Adipose tissue (tissue), 3 donors: ENCODE measurements around the gene MESD. TPM values are rescaled to one million over a fixed set of nuclear protein-coding genes. Genes with fewer than 3 reads are reported as not detected.

Experiments used
- H3K27ac ChIP-seq: one replicate; pipeline ENCODE4 v1.5.1; 2013; ENCODE audit warnings: low read depth, low read length
- WGBS, 3 donors: extraction: QIAGEN DNeasy Blood & Tissue Kit; methylation state at CpG; one replicate each; pipeline ENCODE4 v1.1.7; 2013; 5-methylcytosine and 5-hydroxymethylcytosine counted together
- polyA plus RNA-seq, 3 donors: library from polyadenylated mRNA; stranded (reverse); fragments of 200-250 nt; gene quantifications; one replicate each; pipeline ENCODE4 v1.2.3, GENCODE V29; 2013
- donor health status: healthy with polysubstance abuse.
- donor health status: Bipolar disorder and iron deficiency.
- donor health status: healthy.

The MESD gene
- polyA plus RNA-seq, 3 donors, result 10.7 to 14.1 (median 12.7) TPM

GRCh38 chr15:80929689-80930088 is 59.9 kb downstream of the MESD start:
- whole genome bisulfite sequencing, 3 donors, result 88 to 94% (median 92%) methylated on average over 4 of the region's 4 CpGs
- no peak overlapping the region for H3K27ac ChIP-seq

GRCh38 chr15:80929225-80929624 is 60.4 kb downstream of the MESD start:
- no peak overlapping the region for H3K27ac ChIP-seq
- WGBS, 3 donors, result 94 to 97% (median 97%) methylated on average over 4 of the region's 4 CpGs

- H3K27ac ChIP-seq, result no peak overlapping the region
- 88 to 93% (median 92%) methylated on average over 3 of the region's 3 CpGs for WGBS, 3 donors
These were observed 63.5 kb downstream of the MESD start for GRCh38 chr15:80926126-80926525.

- WGBS, 3 donors, result 92 to 97% (median 96%) methylated on average over 17 of the region's 17 CpGs
- no peak overlapping the region for H3K27ac ChIP-seq
These were observed 64.0 kb downstream of the MESD start for GRCh38 chr15:80925597-80926059.

- H3K27ac ChIP-seq, result no peak overlapping the region
- 85 to 97% (median 96%) methylated on average over 4 of the region's 4 CpGs for WGBS, 3 donors
These were observed 65.3 kb downstream of the MESD start for GRCh38 chr15:80924278-80924677.

GRCh38 chr15:80923668-80924067 is 66.0 kb downstream of the MESD start:
- H3K27ac ChIP-seq, result no peak overlapping the region
- WGBS, 3 donors, result 92 to 98% (median 95%) methylated on average over 6 of the region's 6 CpGs

GRCh38 chr15:80921736-80922410 is 67.7 kb downstream of the MESD start:
- no peak overlapping the region for H3K27ac ChIP-seq
- WGBS, 3 donors, result 93 to 96% (median 95%) methylated on average over 20 of the region's 20 CpGs

- 64 to 91% (median 65%) methylated on average over 5 of the region's 5 CpGs for WGBS, 3 donors
- H3K27ac ChIP-seq, result no peak overlapping the region
These were observed 69.3 kb downstream of the MESD start for GRCh38 chr15:80920271-80920699.

- no peak overlapping the region for H3K27ac ChIP-seq
- WGBS, 3 donors, result 93 to 94% (median 93%) methylated on average over 5 of the region's 5 CpGs
These were observed 71.3 kb downstream of the MESD start for GRCh38 chr15:80918196-80918783.

- WGBS, 3 donors, result 72 to 85% (median 74%) methylated on average over 7 of the region's 7 CpGs
These were observed 73.6 kb downstream of the MESD start for GRCh38 chr15:80916056-80916455.

GRCh38 chr15:80915472-80915871 is 74.1 kb downstream of the MESD start:
- WGBS, 3 donors, result 73 to 87% (median 79%) methylated on average over 3 of the region's 3 CpGs
- no peak overlapping the region for H3K27ac ChIP-seq

More at GRCh38 chr15:80916056-80916455, 73.6 kb downstream of the MESD start:
- no peak overlapping the region for H3K27ac ChIP-seq

- 89 to 96% (median 94%) methylated on average over 5 of the region's 5 CpGs for WGBS, 3 donors
- H3K27ac ChIP-seq, result no peak overlapping the region
These were observed 76.1 kb downstream of the MESD start for GRCh38 chr15:80913541-80913940.

- 88 to 94% (median 91%) methylated on average over 6 of the region's 6 CpGs for WGBS, 3 donors
- no peak overlapping the region for H3K27ac ChIP-seq
These were observed 76.9 kb downstream of the MESD start for GRCh38 chr15:80912673-80913072.

- 94 to 100% (median 100%) methylated on average over 1 of the region's 1 CpG for WGBS, 3 donors
- H3K27ac ChIP-seq, result no peak overlapping the region
These were observed 77.8 kb downstream of the MESD start for GRCh38 chr15:80911821-80912220.

- WGBS, 3 donors, result 91 to 96% (median 92%) methylated on average over 11 of the region's 11 CpGs
These were observed 83.4 kb downstream of the MESD start for GRCh38 chr15:80906159-80906766.

GRCh38 chr15:80904998-80905397 is 84.6 kb downstream of the MESD start:
- WGBS, 3 donors, result 74 to 86% (median 75%) methylated on average over 5 of the region's 5 CpGs
- H3K27ac ChIP-seq, result no peak overlapping the region

More at GRCh38 chr15:80906159-80906766, 83.4 kb downstream of the MESD start:
- no peak overlapping the region for H3K27ac ChIP-seq

GRCh38 chr15:80902298-80902801 is 87.3 kb downstream of the MESD start:
- WGBS, 3 donors, result 79 to 93% (median 90%) methylated on average over 10 of the region's 10 CpGs

GRCh38 chr15:80898040-80898439 is 91.6 kb downstream of the MESD start:
- 80 to 83% (median 80%) methylated on average over 2 of the region's 2 CpGs for WGBS, 3 donors

More at GRCh38 chr15:80902298-80902801, 87.3 kb downstream of the MESD start:
- H3K27ac ChIP-seq, result no peak overlapping the region

More at GRCh38 chr15:80898040-80898439, 91.6 kb downstream of the MESD start:
- no peak overlapping the region for H3K27ac ChIP-seq
